Activated T-helper 1 cell treated with anti-CD3 and anti-CD28 coated beads, Interleukin-12 subunit alpha, Interleukin-12 subunit beta, Interleukin-2, Interleukin-4 antibody, amounts not matched to agents 30 ng/mL and 10 ng/mL and 1 ng/mL, durations not matched to agents 14 hours and 24 hours and 36 hours (primary cell): ENCODE results near the gene SYNE2. TPM values are rescaled to one million over a fixed set of nuclear protein-coding genes. Genes with fewer than 3 reads are reported as not detected.

ENCODE experiments used
- DNase-seq: peaks from one replicate; pipeline ENCODE4 v3.0.0; 2021; ENCODE audit warnings: low spot score
- H3K27ac Mint-ChIP-seq: one replicate; pipeline ENCODE4 v1.8.0; 2021; ENCODE audit warnings: mild to moderate bottlenecking, mixed read lengths
- H3K27me3 Mint-ChIP-seq: one replicate; pipeline ENCODE4 v1.8.0; 2022; ENCODE audit warnings: mild to moderate bottlenecking, moderate library complexity, mixed read lengths; ENCODE audit not compliant: insufficient read depth
- H3K36me3 Mint-ChIP-seq: one replicate; pipeline ENCODE4 v1.8.0; 2021; ENCODE audit warnings: low read depth, mixed read lengths
- H3K4me1 Mint-ChIP-seq: one replicate; pipeline ENCODE4 v1.8.0; 2021; ENCODE audit warnings: low read depth, mixed read lengths
- H3K4me3 Mint-ChIP-seq: one replicate; pipeline ENCODE4 v1.8.0; 2021; ENCODE audit warnings: mild to moderate bottlenecking, moderate library complexity, mixed read lengths
- H3K9me3 Mint-ChIP-seq: one replicate; pipeline ENCODE4 v1.8.0; 2021; ENCODE audit warnings: mixed read lengths
- intact Hi-C: fragments of 100-400 bp; cut with micrococcal nuclease; formaldehyde crosslinking; loops from one replicate; pipeline ENCODE4 v1.15.1; 2024
- total RNA-seq: library from RNA; stranded (reverse); gene quantifications from 2 replicates; pipeline ENCODE4 v1.2.3, GENCODE V29; 2022

SYNE2 gene
- total RNA-seq, 1 donor from 2014 or later = 25.1 TPM

GRCh38 chr14:63991833-63992232 is 139.0 kb downstream of the SYNE2 start:
- Mint-ChIP-seq H3K27me3 (no peaks in the 10 kb centered on the region), H3K27ac (peak overlapping the region; percentile 40), H3K9me3 (no peaks in the 10 kb centered on the region), H3K4me1 (peaks cover 13% of the 10 kb centered on the region), H3K36me3 (peaks cover 48% of the 10 kb centered on the region), H3K4me3 (no peak overlapping the region)
- no peak for DNase-seq
- intact Hi-C loops = no loop called here

DNA sequence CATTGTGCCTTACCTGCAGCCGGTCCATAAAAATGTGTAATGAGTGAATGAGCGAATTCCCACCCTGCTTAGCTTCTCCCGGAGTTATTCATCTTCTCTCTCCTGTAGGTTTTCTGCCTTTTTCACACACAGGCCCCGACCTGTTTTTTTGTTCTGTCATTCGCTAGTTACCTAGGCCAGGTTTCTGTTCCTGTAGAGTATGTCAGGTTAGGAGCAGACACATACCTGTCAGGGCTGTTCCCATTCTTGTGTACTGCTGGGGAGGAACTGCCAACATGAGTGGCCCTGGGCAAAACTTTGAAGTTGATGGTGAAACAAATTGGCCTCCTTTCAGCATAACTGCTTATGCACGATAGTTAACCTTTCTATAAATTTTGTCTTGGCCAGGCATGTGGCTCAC is 140.1 kb downstream of the SYNE2 start:
- Mint-ChIP-seq H3K4me1 (peaks cover 13% of the 10 kb centered on the region), H3K27me3 (no peaks in the 10 kb centered on the region), H3K9me3 (no peaks in the 10 kb centered on the region), H3K36me3 (peaks cover 54% of the 10 kb centered on the region), H3K4me3 (no peak overlapping the region), H3K27ac (no peak overlapping the region)
- intact Hi-C loops = loop anchor here (1.0 kb wide), 1 partner anchor 194 kb away; no protein-coding TSS in a partner anchor
- DNase-seq = no peak

- no peaks in the 10 kb centered on the region for H3K9me3 Mint-ChIP-seq
- peaks cover 55% of the 10 kb centered on the region for H3K36me3 Mint-ChIP-seq
- H3K27ac Mint-ChIP-seq = peak overlapping the region; percentile 27
- H3K27me3 Mint-ChIP-seq = no peaks in the 10 kb centered on the region
- H3K4me3 Mint-ChIP-seq = no peak overlapping the region
- H3K4me1 Mint-ChIP-seq = peaks cover 8% of the 10 kb centered on the region
- intact Hi-C loops = loop anchor here (1.0 kb wide), 1 partner anchor 195 kb away; no protein-coding TSS in a partner anchor
- DNase-seq = no peak
Observed at GRCh38 chr14:63993992-63994391, 141.2 kb downstream of the SYNE2 start.

- Mint-ChIP-seq H3K27ac (no peak overlapping the region), H3K4me1 (peaks cover 8% of the 10 kb centered on the region), H3K4me3 (no peak overlapping the region), H3K9me3 (no peaks in the 10 kb centered on the region), H3K36me3 (peaks cover 59% of the 10 kb centered on the region), H3K27me3 (no peaks in the 10 kb centered on the region)
- no peak for DNase-seq
- intact Hi-C loops = no loop called here
Observed at GRCh38 chr14:63995285-63995684, 142.5 kb downstream of the SYNE2 start.

DNA sequence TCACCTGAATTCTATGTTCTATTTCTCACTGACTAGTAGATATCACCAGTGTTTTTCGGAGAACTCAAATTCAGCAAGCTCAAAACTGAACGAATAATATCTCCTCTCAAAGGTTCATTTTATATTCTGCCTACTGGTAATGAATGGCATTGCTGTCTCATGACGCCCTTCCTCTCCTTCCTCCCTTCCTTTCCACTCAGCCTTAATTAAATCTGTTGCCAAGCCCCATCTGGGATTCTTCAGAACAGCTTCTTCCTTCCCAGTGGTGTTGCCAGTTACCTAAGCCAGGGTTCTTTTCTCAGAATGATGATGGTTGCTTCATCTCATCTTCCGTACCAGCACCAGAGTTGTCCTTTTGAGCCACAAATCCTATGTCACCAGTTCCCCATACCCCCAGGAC is 143.2 kb downstream of the SYNE2 start:
- Mint-ChIP-seq H3K36me3 (peaks cover 61% of the 10 kb centered on the region), H3K4me1 (peaks cover 8% of the 10 kb centered on the region), H3K27ac (no peak overlapping the region), H3K4me3 (no peak overlapping the region), H3K27me3 (no peaks in the 10 kb centered on the region), H3K9me3 (no peaks in the 10 kb centered on the region)
- no peak for DNase-seq
- intact Hi-C loops = no loop called here

DNA sequence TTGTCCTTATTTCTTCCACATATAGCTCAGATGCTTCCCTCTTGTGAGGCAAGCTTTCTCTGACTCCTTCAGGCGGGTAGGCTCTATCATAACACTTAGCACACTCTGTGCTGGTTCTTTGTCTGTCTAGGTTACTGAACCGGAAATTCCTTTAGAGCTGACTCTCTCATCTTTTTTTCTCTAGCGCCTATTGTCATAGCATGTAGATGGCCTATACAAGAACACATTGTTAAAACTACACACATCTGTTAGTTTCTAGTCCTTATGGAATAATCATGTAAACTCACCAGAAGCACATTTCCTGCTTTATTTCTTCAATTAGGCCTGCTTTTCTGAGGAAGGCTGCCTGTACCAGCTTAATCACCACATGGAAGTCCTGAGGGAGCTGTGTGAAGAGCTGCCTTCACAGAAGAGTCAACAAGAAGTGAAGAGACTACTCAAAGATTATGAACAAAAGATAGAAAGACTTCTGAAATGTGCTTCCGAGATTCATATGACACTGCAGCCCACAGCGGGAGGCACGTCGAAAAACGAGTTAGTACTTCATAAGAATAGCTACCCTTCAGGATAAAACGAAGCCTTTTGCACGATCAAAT is 143.9 kb downstream of the SYNE2 start:
- Mint-ChIP-seq H3K4me3 (no peak overlapping the region), H3K27me3 (no peaks in the 10 kb centered on the region), H3K4me1 (peaks cover 4% of the 10 kb centered on the region), H3K27ac (no peak overlapping the region), H3K36me3 (peaks cover 64% of the 10 kb centered on the region), H3K9me3 (no peaks in the 10 kb centered on the region)
- intact Hi-C loops = no loop called here
- DNase-seq = no peak

DNA sequence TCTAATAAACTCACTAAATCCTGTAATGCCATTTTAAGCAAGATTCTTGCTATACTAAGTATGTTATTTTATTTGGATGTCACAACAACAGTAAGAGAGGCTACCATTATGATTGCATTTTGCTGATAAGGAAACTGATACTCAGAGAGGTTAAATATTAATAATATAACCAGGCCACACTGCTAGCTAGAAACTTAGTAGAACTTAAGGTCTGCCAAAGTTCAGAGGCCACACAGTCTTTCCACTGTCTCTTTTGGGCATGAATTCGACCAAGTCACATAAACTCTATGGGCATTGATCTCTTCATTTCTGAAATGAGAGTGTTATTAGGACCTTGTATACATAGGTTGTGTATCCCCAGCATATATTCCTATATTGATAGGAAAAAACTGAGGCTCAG is 147.9 kb downstream of the SYNE2 start:
- H3K27ac Mint-ChIP-seq = no peak overlapping the region
- intact Hi-C loops = no loop called here
- H3K27me3 Mint-ChIP-seq = no peaks in the 10 kb centered on the region
- H3K4me3 Mint-ChIP-seq = no peak overlapping the region
- H3K4me1 Mint-ChIP-seq = no peaks in the 10 kb centered on the region
- H3K36me3 Mint-ChIP-seq = peaks cover 65% of the 10 kb centered on the region
- no peak for DNase-seq
- no peaks in the 10 kb centered on the region for H3K9me3 Mint-ChIP-seq

DNA sequence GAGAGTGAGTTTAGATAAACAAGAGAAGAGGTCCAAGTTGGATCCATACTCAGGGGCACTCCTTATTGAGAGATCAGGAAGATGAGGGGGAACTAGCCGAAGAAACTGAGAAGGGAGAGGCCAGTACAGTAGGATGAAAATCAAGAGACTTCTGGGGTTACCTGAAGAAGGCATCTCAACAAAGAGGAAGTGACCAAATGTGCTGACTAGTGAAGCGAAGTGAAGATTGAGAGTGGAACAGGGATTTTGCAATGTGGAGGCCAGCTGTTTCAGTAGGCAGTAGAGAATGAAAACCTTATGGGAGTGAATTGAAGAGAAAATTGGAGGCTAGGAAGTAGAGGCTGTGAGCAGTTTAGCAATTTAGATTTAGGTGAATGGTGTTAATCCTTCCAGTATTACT is 153.0 kb downstream of the SYNE2 start:
- peaks cover 30% of the 10 kb centered on the region for H3K36me3 Mint-ChIP-seq
- no peaks in the 10 kb centered on the region for H3K9me3 Mint-ChIP-seq
- H3K4me3 Mint-ChIP-seq = no peak overlapping the region
- intact Hi-C loops = no loop called here
- H3K4me1 Mint-ChIP-seq = no peaks in the 10 kb centered on the region
- DNase-seq = no peak
- H3K27me3 Mint-ChIP-seq = no peaks in the 10 kb centered on the region
- no peak overlapping the region for H3K27ac Mint-ChIP-seq

GRCh38 chr14:64008016-64008415 is 155.2 kb downstream of the SYNE2 start:
- Mint-ChIP-seq H3K9me3 (no peaks in the 10 kb centered on the region), H3K4me3 (no peak overlapping the region), H3K36me3 (peaks cover 32% of the 10 kb centered on the region), H3K4me1 (no peaks in the 10 kb centered on the region), H3K27me3 (no peaks in the 10 kb centered on the region), H3K27ac (no peak overlapping the region)
- no peak for DNase-seq
- intact Hi-C loops = no loop called here

- no peak for DNase-seq
- no peaks in the 10 kb centered on the region for H3K4me1 Mint-ChIP-seq
- H3K36me3 Mint-ChIP-seq = peaks cover 34% of the 10 kb centered on the region
- no peak overlapping the region for H3K4me3 Mint-ChIP-seq
- H3K9me3 Mint-ChIP-seq = peaks cover 7% of the 10 kb centered on the region
- H3K27ac Mint-ChIP-seq = no peak overlapping the region
- intact Hi-C loops = no loop called here
- H3K27me3 Mint-ChIP-seq = no peaks in the 10 kb centered on the region
Observed at GRCh38 chr14:64012003-64012402, 159.2 kb downstream of the SYNE2 start.

GRCh38 chr14:64012720-64013119 is 159.9 kb downstream of the SYNE2 start:
- H3K27me3 Mint-ChIP-seq = no peaks in the 10 kb centered on the region
- intact Hi-C loops = no loop called here
- H3K36me3 Mint-ChIP-seq = peaks cover 34% of the 10 kb centered on the region

GRCh38 chr14:64025479-64025878 is 172.7 kb downstream of the SYNE2 start:
- no peaks in the 10 kb centered on the region for H3K9me3 Mint-ChIP-seq
- no peak overlapping the region for H3K4me3 Mint-ChIP-seq
- H3K4me1 Mint-ChIP-seq = no peaks in the 10 kb centered on the region
- H3K36me3 Mint-ChIP-seq = peaks cover 38% of the 10 kb centered on the region
- no peak overlapping the region for H3K27ac Mint-ChIP-seq
- no peaks in the 10 kb centered on the region for H3K27me3 Mint-ChIP-seq
- intact Hi-C loops = loop anchor here (10.0 kb wide), 1 partner anchor 129 kb away; no protein-coding TSS in a partner anchor
- no peak for DNase-seq

More at GRCh38 chr14:64012720-64013119, 159.9 kb downstream of the SYNE2 start:
- H3K4me3 Mint-ChIP-seq = no peak overlapping the region
- DNase-seq = no peak
- H3K9me3 Mint-ChIP-seq = peaks cover 7% of the 10 kb centered on the region
- H3K27ac Mint-ChIP-seq = no peak overlapping the region
- no peaks in the 10 kb centered on the region for H3K4me1 Mint-ChIP-seq

GRCh38 chr14:64026600-64026999 is 173.8 kb downstream of the SYNE2 start:
- intact Hi-C loops = loop anchor here (10.0 kb wide), 1 partner anchor 128 kb away; no protein-coding TSS in a partner anchor
- Mint-ChIP-seq H3K4me3 (no peak overlapping the region), H3K4me1 (no peaks in the 10 kb centered on the region), H3K36me3 (peaks cover 41% of the 10 kb centered on the region), H3K27me3 (no peaks in the 10 kb centered on the region), H3K27ac (no peak overlapping the region), H3K9me3 (no peaks in the 10 kb centered on the region)
- DNase-seq = no peak

GRCh38 chr14:64035143-64035542 is 182.3 kb downstream of the SYNE2 start:
- no peak overlapping the region for H3K27ac Mint-ChIP-seq

More at GRCh38 chr14:64035143-64035542, 182.3 kb downstream of the SYNE2 start:
- Mint-ChIP-seq H3K9me3 (no peaks in the 10 kb centered on the region), H3K36me3 (peaks cover 29% of the 10 kb centered on the region), H3K4me3 (no peak overlapping the region), H3K4me1 (no peaks in the 10 kb centered on the region), H3K27me3 (no peaks in the 10 kb centered on the region)
- intact Hi-C loops = no loop called here
- DNase-seq = no peak
